HG03342 (cell line): Measurements from ENCODE around the gene GATB.

Experiments used
- ATAC-seq: cut with Tn5 transposase; IDR thresholded peaks from one replicate; pipeline ENCODE4 v1.9.1; 2021; ENCODE audit warnings: mild to moderate bottlenecking, moderate library complexity; ENCODE audit not compliant: unreplicated experiment

The GATB gene

GRCh38 chr4:151657896-151658295, 102.9 kb downstream of the GATB start:
- no peak for ATAC-seq

- ATAC-seq: no peak
Observed at GRCh38 chr4:151656058-151656457, 104.7 kb downstream of the GATB start.

- no peak for ATAC-seq
Observed at GRCh38 chr4:151653548-151653918, 107.3 kb downstream of the GATB start.

GRCh38 chr4:151652841-151653547, 107.8 kb downstream of the GATB start:
- no peak for ATAC-seq

- ATAC-seq: no peak
Observed at GRCh38 chr4:151651496-151651895, 109.3 kb downstream of the GATB start.

- ATAC-seq: no peak
Observed at GRCh38 chr4:151649479-151649878, 111.3 kb downstream of the GATB start.

GRCh38 chr4:151646322-151646721, 114.5 kb downstream of the GATB start:
- ATAC-seq: no peak

GRCh38 chr4:151644622-151645021, 116.2 kb downstream of the GATB start:
- no peak for ATAC-seq

- ATAC-seq: no peak
Observed at GRCh38 chr4:151643564-151643963, 117.2 kb downstream of the GATB start.

GRCh38 chr4:151641983-151642382, 118.8 kb downstream of the GATB start:
- no peak for ATAC-seq

GRCh38 chr4:151641167-151641566, 119.6 kb downstream of the GATB start:
- no peak for ATAC-seq

- no peak for ATAC-seq
Observed at GRCh38 chr4:151640381-151640780, 120.4 kb downstream of the GATB start.

GRCh38 chr4:151638295-151638858, 122.4 kb downstream of the GATB start:
- no peak for ATAC-seq

- no peak for ATAC-seq
Observed at GRCh38 chr4:151631349-151631748, 129.5 kb downstream of the GATB start.

- ATAC-seq: no peak
Observed at GRCh38 chr4:151629097-151629783, 131.6 kb downstream of the GATB start.

- ATAC-seq: no peak
Observed at GRCh38 chr4:151628001-151628608, 132.7 kb downstream of the GATB start.

GRCh38 chr4:151627491-151627890, 133.3 kb downstream of the GATB start:
- ATAC-seq: no peak

- ATAC-seq: no peak
Observed at GRCh38 chr4:151626751-151627150, 134.1 kb downstream of the GATB start.

GRCh38 chr4:151626228-151626627, 134.6 kb downstream of the GATB start:
- no peak for ATAC-seq

GRCh38 chr4:151624626-151625565, 135.9 kb downstream of the GATB start:
- ATAC-seq: no peak
